NCI-H187 (cell line): ENCODE results near the gene PROX1.
A peak's percentile ranks its signal among the peaks of the same experiment; 100 is the strongest.

ENCODE experiments used
- DNase-seq, 2 experiments: peaks; one replicate each; lab custom pipeline; 2025; lab: John Stamatoyannopoulos, UW

PROX1 gene

DNA sequence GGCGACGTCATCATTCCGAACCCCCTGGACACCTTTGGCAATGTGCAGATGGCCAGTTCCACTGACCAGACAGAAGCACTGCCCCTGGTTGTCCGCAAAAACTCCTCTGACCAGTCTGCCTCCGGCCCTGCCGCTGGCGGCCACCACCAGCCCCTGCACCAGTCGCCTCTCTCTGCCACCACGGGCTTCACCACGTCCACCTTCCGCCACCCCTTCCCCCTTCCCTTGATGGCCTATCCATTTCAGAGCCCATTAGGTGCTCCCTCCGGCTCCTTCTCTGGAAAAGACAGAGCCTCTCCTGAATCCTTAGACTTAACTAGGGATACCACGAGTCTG is 10.0 kb downstream of the PROX1 start:
- DNase-seq: no peak

DNA sequence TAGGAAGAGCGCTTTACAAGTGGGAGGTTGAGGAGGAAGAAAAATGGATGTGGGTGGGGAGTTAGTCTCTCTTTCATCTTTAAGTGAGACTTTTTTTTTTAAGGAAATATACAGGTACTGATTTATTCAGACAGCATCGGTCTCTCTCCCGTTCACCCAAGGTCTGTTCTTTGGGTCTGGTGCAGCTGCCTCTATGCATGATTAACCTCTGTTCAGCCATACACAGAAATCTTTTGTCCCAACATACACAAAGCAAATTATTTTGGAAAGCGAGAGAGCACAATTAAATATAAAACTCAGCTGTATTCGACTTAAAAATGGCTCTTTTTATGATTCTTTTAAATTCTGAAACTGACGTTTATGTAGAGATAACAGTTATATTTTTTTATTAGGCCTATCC is 11.0 kb downstream of the PROX1 start:
- DNase-seq: no peak

DNA sequence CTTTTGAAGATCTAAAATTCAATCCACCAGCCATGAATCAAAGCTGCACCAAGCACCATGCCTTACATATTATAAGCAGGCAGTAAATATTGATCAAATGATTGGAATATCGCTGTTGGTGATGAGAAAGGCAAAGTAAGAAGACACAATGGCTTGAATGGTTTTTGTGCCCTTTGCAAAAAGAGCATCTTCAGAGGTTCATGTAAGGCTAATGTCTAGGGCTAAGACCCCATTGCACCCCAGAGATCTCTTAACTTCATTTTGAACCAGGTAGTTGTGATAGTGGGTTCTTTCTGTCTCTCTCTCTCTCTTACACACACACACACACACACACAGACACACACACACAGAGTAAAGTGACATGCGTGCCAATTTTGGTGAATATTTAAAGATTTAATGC is 12.0 kb downstream of the PROX1 start:
- no peak for DNase-seq

DNA sequence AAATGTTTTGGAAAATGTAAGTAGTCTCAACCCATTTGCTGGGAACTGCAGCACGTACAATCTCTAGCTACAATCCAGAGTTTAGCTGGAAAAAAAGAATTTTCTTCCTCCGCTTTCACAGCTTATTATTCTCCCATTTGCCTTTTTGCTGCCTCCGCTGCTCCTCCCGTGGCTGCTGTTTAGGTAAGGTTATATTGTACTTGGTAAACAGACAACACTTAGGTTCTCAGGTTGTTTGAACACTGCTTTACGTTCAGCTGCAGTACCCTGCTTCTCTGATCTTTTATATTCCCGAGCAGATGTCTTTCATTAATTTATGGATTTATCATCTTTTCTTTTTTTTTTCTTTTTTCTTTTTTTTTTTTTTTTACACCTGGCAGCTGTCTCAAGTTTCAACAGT is 14.3 kb downstream of the PROX1 start:
- DNase-seq: no peak

DNA sequence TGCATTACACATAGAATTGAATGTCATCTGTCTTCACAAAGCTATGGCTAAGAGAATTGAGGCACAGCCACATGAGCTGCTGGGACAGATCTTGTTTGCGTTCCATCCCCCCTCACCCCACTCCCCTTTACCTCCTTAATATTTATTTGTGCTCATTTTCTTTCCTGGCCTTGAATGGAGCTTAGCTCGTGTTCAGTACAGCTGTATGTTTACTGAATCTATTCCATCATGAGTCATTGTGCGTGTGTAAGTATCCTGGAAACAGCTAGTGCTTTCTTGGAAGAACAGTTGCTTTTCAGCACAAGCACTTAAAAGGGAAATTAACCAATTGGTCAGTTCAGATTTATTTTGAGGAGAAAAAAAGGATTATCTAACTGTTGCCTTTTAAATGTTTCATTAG is 14.7 kb downstream of the PROX1 start:
- no peak for DNase-seq

DNA sequence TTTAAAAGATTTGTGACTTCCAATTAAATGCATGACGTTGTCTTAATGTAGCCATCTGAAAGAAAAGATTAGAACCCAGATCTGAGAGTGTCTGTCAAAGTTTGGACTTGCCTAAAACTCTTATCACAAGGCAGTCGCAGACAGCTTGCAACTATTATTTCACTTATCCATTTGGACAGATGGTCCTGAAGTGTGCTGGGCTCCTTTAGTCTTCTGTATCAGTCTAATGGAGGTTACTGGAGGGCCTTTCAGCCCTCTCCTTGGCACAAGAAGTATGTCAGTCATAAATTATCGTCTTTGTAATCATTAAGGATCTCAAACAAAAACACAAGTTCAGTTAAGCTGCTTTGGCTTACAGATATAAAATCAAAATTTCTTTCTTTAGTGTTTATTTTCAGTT is 15.5 kb downstream of the PROX1 start:
- no peak for DNase-seq

DNA sequence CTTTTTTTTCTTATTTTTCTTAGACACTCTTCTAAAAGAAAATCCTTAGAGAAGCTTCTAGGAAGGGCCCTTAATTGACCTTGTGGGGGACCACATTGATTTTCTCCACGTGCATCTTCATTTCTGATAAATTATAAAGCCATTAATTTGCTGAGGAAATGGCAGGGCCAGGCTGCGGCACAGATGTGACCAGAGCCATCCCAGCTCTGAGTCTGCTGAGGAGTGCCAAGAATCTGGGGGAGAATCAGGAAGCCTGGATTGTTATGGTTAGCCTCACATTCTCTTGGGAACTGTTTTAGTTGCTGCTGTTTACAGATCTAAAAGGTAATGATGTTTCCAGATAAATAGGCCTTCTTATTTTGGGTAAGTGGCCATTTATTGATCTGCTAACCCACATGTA is 16.2 kb downstream of the PROX1 start:
- no peak for DNase-seq

DNA sequence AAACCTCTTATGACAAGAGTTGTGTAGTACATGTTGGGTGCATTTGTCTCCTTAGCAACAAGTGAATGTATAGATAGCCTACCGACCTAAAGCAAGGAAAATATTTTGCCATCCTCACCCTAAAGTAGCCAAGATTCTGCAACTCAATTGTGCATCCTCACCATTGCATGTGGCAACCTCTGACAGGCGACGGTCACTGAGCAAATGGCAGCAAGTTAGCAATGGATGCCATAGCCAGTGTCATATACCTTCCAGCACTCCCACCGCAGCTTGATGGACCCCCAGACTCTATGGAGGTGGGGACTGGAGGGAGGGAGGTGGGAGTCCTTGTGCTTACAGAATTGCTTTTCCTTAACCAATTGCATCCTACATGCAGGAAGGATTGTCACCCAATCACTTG is 17.0 kb downstream of the PROX1 start:
- no peak for DNase-seq

DNA sequence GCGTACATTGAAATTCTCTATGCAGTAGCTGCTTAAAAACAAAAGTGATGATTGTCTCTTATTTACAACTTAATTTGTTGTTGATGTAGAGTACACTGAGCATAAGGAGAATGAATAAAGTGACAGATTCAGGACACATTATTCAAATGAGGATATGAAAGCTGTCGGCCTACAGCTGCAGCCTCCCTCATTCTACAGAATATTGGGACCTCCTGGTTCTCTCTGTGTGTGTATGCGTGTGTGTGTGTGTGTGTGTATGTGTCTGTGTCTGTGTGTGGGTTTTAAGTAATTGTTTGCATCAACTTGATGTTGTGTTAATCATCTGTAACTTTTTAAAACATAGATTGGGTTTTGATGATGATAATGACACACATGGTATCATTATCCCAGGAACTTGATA is 17.9 kb downstream of the PROX1 start:
- no peak for DNase-seq

DNA sequence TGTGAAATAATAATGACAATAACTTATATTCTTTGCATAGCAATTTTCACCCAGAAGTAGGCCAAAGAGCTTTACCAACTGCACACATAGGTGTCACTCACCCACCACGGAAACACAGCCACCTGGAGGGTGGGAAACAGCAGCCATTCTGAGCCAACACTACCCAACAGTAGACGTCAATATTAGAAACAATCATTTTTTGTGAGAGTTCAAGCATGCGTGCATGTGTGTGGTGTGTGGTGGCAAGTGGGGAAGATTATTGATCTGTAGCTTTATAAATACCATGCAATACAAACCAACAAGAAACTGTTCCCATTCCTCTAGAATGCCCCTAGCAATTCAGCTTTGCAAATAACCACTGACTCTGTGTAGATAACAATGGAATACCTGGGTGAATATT is 19.1 kb downstream of the PROX1 start:
- no peak for DNase-seq

DNA sequence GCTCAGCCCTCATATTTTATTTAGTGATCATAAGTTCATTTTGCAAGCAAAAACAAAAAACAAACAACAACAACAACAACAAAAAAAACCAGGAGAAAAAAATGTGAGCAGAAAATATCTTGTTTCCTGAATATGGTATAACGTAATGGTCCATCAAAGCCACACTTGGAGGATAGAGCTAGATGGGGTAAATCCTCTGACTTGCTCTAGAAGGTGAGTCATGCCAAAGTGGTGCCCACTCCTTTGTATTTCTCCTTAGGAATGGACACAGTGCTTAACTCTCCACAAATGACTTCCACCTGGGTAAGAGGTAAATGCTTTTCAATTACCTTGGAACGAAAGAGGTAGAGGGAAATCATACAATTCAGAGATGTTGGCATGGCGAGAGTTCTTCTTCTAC is 20.6 kb downstream of the PROX1 start:
- no peak for DNase-seq

DNA sequence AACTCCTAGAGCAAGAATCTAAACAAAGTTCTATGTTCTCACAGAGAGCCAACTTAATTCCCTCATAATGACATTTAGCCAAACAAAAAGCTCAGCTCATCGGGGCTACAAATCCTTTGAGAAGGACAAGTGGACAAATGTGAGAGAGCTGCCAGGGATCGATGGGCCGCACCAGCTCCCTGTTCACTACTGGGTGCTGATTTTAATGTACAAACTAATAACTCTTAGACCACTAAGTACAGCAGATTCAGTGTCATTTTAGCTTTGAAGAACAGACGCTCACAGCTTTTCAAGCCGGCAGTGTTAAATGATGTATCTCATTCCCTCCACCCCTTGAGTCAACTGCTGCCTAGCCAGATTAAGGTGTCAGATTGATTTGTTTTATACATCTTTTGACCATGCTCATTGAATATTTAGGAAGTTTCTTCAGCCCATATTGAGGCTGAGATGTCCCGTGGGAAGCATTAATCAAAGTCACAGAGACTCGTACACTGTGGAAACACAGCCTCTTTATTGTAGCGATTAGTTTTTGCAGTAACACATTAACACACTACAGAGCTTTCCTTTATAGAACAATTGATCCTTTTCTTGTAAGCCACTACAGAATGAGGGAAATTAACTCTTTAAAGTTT is 21.1 kb downstream of the PROX1 start:
- DNase-seq: no peak

DNA sequence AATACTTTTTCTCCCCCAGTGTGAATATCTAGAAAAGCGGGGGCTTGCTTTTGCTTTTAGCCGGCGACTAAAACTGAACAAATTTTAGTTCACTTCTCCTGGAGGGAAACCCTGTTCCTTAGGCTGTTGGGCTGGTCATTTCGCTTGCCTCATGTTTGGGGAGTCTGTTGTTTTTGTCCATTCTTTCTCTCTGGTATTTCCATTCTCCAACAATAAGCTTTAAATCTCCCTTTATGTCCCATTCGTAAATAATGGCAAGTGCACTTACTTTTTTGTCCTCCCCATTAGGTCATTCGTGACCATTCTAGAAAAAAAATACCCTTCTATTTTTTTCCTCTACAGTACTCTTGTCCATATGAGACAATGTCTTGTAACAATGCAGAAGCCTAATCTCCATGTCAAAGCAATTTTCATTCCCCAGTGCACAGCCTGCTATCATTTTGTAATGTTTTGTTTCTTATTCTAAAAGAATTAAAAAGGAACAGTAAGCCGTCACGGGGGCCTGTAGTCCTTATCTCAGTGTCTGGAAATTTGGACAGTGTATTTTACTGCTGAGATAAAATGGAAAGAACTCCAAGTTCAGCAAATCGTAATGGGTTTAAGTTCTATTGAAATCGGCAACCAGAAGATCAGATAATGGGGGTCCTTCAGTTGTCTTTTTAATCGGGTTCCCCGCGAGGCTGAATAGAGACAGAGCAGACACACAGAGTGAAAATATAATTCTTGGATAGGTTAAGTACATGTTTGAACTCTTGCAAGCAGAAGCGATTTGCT is 21.8 kb downstream of the PROX1 start:
- DNase-seq: no peak

DNA sequence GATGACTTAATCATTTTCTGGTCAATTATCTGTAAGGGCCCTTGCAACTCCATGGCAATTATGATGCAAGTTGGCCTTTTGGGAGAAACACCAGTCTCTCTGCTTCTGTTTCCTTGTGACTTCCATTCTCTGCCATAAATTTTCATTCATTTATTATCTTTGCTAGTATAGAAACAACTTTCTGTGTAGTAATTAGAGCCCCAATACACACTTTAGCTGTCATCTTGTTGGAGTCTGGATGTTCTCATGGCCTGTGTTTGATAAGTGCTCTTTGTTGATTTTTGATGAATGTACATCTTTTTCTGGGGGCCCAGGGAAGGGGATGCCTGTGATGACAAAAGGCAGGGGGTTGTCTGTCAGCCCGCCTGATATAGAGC is 22.4 kb downstream of the PROX1 start:
- no peak for DNase-seq

DNA sequence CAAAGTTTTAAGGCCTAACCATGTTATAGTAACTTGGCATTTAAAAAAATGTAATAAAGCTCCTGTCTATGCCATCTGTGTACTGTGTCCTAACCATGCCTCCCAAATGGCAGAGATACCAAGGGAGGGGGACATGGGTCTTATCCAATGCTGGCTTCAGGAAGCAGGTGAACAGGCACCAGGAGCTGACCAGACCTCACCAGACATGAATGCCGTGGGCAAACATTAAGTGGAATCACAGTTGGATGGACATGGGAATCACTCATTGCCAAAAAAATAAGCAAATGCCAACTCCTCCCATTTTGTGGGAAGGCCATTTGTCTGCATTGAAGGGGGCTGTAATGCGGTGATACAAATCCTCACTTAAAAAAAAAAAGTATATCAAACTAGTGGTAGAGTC is 22.9 kb downstream of the PROX1 start:
- no peak for DNase-seq

DNA sequence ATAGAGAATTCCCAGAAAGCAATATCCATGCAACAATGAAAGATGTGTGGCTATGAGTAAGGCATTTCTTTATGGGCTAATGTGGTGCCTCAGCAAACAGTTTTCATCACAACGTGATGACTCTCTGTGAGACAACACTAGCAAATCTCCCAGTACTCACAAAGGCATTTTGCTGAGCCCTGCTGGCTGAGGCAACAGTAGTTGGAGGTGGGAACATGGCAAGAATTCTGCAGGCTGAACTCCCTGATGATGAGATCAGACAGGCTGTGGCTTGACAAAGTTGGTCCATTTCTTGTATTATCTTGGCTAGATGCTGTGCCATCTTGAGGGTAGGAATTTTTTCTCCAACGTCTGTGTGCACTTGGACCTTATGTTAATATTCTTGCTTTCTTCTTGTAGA is 24.6 kb downstream of the PROX1 start:
- DNase-seq: no peak

DNA sequence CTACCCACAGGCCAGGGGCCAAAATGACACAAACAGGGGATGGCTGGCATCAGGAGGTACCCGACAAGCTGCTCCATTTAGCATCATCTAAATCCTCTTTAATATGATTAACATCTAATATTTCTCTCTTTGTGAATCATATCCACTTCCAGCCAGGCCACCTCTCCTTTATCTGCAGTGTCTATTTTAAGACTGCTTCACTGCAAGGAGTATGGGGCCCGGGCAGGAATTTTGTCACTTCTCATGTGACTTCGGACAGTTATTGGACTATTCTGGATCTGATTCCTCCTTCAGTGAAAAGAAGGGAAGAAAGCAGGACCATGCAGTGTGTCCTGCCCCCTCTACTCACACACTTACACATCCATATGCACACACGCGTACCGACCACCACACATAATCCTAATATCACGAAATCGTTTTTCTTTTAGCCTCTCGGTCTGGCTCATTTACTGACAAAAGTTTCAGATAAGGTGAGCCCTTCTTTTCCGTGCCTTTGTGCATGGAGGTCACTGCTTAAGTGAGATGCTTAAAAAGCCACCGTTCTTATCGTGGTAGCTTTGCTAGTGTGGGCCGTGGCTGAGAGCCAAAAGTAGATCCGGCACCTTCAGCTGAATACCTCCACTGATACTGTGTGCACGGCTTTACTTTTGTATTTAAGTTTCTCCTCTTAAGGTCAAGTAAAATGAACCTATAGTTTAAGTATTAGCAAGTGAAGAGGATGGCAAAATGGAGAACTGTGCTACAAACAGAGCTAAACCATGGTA is 26.0 kb downstream of the PROX1 start:
- no peak for DNase-seq

DNA sequence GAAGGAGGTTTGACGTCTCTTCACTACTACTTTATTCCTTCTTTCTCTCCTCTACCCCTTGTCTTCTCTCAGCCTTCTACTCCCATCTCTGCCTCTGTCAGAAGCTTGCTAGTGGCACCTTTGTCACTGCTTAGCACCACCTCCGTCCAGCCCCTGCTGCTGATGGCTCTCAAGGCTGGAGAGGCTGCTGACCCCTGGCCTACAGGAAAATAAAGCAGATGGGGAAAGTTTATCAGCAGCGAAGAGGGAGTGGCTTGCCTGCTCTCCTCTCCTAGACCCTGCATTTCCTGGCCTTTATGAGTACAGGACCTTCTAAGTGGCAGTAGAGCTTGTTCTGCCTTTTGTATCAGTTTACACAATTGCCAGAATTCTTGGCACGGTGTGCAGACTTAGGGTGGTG is 27.0 kb downstream of the PROX1 start:
- DNase-seq: no peak

DNA sequence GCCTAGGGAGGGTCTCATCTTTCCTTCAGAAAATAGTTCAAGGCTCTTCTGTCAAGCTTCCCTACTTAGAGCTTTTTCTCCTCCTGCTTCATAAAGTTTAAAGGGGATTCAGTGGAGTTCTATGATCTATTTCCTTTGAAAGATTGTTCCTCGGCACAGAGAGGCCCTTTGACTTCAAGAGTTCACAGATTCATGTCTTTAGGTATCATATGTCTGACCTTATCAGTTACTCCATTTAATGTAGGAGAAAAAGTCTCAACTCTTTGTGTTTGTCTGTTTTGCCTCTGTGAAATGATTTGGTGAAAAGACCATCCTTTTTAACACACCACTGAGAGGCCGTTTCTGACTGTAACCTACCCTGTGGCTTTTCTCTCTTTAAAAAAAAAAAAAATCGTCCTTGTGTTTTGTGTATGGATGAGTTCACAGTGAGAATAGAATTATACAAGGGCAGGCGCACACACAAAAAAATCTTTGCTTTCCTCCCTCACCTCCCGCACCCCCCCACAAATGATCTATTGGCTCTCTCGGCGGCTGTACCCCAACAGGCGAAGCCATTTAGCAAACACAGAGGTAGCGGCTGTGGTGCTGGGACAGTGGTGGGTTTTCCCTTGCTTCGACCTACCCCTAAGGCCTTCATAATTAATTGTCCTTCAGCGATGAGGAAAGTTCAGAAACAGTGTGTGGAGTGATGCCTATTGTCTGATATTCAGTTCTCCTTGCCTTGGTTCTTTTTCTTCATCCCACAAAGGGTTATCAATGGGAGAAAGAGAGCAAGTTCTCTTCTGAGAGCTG is 29.6 kb downstream of the PROX1 start:
- DNase-seq: no peak

DNA sequence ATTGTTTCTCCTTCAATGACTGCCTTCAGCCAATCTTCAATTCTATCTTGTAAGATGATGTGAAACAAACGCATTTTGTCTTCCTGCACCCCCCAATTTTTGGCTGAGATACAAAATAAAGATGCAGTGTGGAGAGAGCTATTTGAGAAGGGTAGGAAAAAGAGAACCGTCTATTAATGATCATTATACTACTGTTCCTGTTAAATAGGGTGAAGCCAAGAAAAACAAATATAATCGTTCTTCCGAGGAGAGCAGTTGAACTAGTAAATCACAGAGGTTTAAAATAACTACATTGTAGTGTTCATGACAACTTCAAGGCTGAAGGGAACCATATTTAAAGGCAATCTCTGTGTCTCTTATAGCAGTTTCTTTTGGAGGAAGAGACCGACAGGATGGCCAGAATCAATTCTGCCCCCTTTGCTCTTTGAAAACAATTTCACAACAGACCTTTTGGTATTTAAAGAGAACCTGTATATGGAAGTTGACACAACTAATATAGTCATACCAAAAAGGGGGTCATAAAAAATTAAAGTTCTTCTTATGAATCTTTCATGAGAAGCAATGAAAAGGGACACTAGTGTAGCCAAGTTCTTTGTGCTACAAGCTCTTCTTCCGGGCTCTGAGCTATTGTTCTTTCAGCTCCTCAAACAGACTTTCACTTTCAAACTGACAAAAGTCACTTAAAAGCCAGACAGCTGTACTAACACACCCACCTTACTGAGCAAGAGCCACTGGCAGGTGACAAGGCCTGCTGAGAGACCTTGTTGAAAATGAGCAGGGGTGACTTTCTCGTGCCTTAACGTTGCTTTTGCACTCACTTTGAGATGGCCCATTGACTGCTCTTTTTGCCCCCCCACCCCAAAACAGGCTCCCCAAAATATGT is 30.9 kb downstream of the PROX1 start:
- peak in 1 of 2 experiments; percentile 35 for DNase-seq

DNA sequence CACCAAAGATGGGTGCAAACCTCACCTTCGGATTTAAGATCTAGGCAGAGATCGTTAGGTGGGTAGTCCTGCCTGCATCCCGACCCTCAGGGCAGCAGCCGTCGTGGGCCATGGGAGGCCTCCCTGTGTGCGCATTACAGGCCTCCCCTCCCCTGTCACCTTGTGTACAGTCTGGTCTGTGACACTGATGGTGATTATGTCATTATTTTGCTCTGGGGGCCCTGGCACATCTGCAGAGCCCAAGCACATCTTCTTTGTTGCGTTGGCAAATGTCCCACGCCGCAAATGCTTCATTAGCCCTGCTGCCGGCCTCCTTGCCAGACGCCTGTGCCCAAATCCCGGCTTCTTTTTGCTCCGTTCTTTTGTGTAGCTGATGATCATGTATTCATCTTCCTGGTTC is 31.7 kb downstream of the PROX1 start:
- no peak for DNase-seq

DNA sequence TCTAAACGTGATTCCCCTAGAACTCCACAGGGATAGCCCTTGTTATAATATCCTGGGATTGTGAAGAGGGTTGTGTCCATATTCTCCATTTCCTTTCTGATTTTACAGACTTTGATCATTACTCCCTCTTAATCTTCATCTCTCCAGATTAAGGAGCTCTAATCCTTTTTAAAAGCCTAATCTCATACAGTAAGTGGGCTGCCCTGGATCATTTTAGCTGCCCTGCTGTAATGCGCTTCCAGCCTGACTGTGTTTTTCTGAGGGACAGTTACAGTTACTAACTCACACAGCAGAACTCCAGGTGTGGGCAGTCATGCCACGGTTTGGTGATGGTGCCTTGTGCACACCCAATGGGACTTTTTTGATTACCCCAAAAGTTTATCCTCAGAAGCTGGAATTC is 33.5 kb downstream of the PROX1 start:
- DNase-seq: no peak
